ENCODE data around the gene TMEM31. TPM values are rescaled to one million over a fixed set of nuclear protein-coding genes. Genes with fewer than 3 reads are reported as not detected.

TMEM31 gene
- total RNA-seq, 8 experiments from 2014 or later = 0.33 to 0.58 (median 0.44) TPM; not detected in 4

DNA sequence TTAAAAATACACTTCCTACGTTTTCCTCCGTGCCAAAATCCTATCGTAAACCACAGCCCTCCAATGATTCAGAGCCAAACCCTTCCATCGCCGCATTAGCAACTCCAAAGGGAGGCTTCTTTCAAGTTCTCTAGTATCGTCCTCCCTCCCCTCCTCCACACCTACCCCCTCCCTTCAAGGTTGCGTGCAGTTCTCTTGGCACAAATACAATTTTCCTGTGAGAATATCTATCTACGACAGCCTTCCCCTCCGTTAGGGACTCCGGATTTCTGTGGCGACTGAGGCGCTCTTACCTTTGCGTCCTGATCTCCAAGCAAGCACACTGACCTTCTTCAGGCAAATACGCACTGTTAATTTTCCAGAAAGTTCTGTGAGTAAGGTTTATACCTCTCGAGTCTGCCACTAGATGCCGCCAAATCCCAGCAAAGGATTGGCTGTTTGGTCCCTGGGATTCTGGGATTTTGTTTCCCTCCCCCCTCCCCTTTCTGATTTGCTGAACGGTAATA is 23.0 kb upstream of the TMEM31 start:
- H3K4me3 ChIP-seq = peak overlapping the region; percentile 55 to 82 (median 64)
- ATAC-seq (replicated peaks in 6 of 8) = peak; percentile 1 to 16 (median 6)
- peaks cover 0 to 12% of the 10 kb centered on the region in 2 donors for H3K4me1 ChIP-seq (replicated peaks in 1 of 2)
- WGBS, 10 experiments = 0 to 12% (median 0%) methylated on average over 1 to 15 of the region's 17 CpGs; no CpG with 5 or more reads in 3 of the 10 experiments
- H3K27ac ChIP-seq = peak overlapping the region; percentile 99 to 100
- in situ Hi-C loops (cut with MboI; ENCODE audit: low pct_unique_long_range_greater_than_20kb in 2 of 9, low sequenced_read_pairs in 9 of 9, unreplicated experiment in 9 of 9) = no loop called here

DNA sequence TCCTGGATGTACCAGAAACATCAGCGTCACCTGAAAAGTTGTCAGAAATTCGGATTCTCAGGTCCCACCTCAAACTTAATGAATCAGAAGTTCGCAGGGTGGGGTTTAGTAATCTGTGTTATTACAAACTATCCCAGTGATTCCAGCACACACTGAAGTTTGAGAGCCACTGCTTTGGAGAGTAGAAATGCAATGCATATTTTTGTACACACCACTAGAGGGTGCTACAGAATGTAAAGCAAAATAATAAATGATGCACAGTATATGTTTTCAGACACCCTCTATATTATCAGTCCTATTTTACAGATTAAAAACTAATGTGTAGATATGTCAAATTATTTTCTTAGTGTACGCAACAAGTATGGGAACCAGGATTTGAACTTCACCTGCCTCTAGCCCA is 21.8 kb upstream of the TMEM31 start:
- in situ Hi-C loops (cut with MboI; ENCODE audit: low pct_unique_long_range_greater_than_20kb in 2 of 9, low sequenced_read_pairs in 9 of 9, unreplicated experiment in 9 of 9) = no loop called here
- 0 to 100% (median 89%) methylated on average over 1 to 3 of the region's 4 CpGs; no CpG with 5 or more reads in 5 of the 10 experiments for WGBS, 10 experiments
- Histone ChIP-seq H3K27ac (no peak overlapping the region), H3K4me1 (replicated peaks in 1 of 2) (peaks cover 3 to 12% of the 10 kb centered on the region in 2 donors), H3K4me3 (peak overlapping the region in 3 of 5 donors; percentile 55 to 75 (median 64))
- no peak for ATAC-seq (replicated peaks in 6 of 8)

DNA sequence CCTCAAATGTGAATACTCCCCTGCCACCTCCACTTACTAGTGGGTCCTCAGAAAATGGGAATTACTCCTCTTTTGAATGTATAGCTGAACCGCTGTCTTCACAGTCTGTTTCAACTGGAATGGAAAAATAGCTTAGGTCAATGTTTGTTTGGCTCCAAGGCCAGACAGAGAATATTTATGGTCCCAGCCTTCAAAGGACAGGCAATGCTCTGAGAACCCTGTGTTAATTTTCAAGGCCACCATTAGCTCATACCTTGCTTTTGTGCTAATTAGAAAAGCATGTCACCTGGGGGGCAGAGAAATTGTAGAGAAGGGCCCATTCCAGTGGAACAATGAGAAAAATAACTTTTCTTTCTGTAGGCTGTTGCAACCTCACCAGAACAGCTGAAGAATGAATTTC is 19.6 kb upstream of the TMEM31 start:
- no peak overlapping the region for H3K27ac ChIP-seq
- no peak for ATAC-seq (replicated peaks in 6 of 8)
- H3K4me3 ChIP-seq = no peak overlapping the region
- in situ Hi-C loops (cut with MboI; ENCODE audit: low pct_unique_long_range_greater_than_20kb in 2 of 9, low sequenced_read_pairs in 9 of 9, unreplicated experiment in 9 of 9) = no loop called here
- 50 to 80% (median 75%) methylated on average over 1 of the region's 1 CpG; no CpG with 5 or more reads in 7 of the 10 experiments for WGBS, 10 experiments
- H3K4me1 ChIP-seq (replicated peaks in 1 of 2) = peaks cover 3 to 5% of the 10 kb centered on the region in 2 donors

DNA sequence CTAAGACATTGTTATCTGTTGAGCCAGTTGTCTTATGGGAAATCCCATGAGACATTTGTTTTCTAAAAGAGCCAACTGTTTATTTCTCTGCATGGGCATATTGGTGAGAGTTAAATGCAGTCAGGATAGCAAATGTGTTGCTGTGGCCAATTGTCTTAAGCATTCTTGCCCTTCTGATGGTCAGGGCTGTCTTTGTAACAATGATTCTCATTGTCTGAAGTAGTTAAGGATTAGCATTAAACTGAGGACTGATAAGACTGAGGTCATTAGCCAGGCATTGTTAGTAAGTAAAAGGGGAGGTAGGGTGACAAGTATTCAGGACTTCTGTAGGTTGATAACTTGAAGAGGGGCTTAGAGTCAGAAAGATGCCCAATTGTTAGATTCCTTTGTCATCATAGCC is 13.0 kb upstream of the TMEM31 start:
- Histone ChIP-seq H3K4me1 (replicated peaks in 1 of 2) (peaks cover 0 to 5% of the 10 kb centered on the region in 2 donors), H3K4me3 (no peak overlapping the region), H3K27ac (no peak overlapping the region)
- in situ Hi-C loops (cut with MboI; ENCODE audit: low pct_unique_long_range_greater_than_20kb in 2 of 9, low sequenced_read_pairs in 9 of 9, unreplicated experiment in 9 of 9) = no loop called here
- no peak for ATAC-seq (replicated peaks in 6 of 8)

DNA sequence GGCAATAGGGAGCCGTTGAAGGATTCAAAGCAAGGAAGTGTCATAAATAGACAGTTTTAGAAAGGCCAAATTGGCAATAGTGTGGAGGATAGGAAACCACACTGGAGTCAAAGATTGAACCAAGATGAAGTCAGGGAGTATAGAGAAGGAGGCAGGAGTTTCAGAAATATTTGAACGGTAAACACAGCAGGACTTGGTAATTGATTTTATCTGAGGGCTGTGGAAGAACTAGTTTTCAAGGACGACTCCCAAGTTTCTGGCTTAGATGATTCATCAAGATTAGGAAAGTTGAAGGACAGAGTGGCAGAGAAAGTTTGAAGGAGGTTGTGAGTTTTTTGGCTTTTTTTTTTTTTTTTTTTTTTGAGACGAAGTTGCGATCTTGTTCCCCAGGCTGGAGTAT is 11.5 kb upstream of the TMEM31 start:
- Histone ChIP-seq H3K4me1 (replicated peaks in 1 of 2) (no peaks in the 10 kb centered on the region), H3K27ac (no peak overlapping the region), H3K4me3 (no peak overlapping the region)
- no peak for ATAC-seq (replicated peaks in 6 of 8)
- WGBS, 10 experiments = 40 to 100% (median 79%) methylated on average over 1 to 4 of the region's 5 CpGs; no CpG with 5 or more reads in 5 of the 10 experiments
- in situ Hi-C loops (cut with MboI; ENCODE audit: low pct_unique_long_range_greater_than_20kb in 2 of 9, low sequenced_read_pairs in 9 of 9, unreplicated experiment in 9 of 9) = no loop called here

DNA sequence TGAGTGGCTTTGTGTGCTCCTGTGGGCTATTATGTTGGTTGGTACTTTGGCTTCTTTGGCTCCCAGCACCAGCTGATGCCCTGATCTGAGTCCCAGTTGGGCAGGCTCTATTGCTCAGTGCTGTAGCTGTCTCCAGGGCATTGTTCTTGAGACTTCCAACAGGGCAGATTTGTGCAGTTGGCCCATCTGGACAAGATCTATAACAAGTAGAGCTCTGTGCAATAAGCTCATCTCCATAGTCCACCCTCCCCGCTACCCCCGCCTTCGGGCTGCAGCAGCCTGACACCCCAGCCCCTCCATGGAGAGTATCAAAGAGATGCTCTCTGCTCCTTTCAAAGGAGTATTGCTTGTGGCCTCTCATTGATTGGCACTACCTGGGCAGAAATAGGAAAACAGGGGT is 5.8 kb upstream of the TMEM31 start:
- H3K4me3 ChIP-seq = no peak overlapping the region

DNA sequence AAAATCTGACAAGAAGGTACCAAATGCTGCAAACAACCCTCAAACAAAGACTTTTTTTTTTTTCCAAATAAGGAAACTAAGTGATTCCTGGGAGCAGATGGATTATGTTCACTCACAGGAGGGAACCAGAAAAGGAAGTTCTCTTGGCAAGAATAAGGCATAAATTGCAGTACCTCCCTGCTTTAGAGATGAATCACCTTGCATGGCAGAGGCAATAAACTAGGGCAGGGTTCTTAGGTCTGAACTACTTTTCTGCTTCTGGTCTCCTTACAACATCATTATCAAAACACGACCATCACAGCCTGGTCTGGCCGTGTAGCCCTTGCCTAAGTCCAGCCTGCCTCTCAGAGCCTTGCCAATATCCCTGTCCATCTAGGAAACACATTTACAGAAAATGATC is 6.3 kb downstream of the TMEM31 start:
- in situ Hi-C loops (cut with MboI; ENCODE audit: low pct_unique_long_range_greater_than_20kb in 2 of 9, low sequenced_read_pairs in 9 of 9, unreplicated experiment in 9 of 9) = loop anchor here in 2 of 9 experiments (10.0 kb wide), 1 partner anchor 58 kb away; the partner anchor contains the start of gene PLP1 (in 2 of the 2)
- ATAC-seq (replicated peaks in 6 of 8) = peak in 2 of 8 experiments; percentile 83 to 98
- Histone ChIP-seq H3K27ac (no peak overlapping the region), H3K4me3 (no peak overlapping the region), H3K4me1 (replicated peaks in 1 of 2) (no peaks in the 10 kb centered on the region)
- 54% methylated on average over 2 of the region's 2 CpGs; no CpG with 5 or more reads in 9 of the 10 experiments for WGBS, 10 experiments

More for the DNA sequence above, 5.8 kb upstream of the TMEM31 start:
- Histone ChIP-seq H3K27ac (no peak overlapping the region), H3K4me1 (replicated peaks in 1 of 2) (no peaks in the 10 kb centered on the region)
- ATAC-seq (replicated peaks in 6 of 8) = no peak
- WGBS, 10 experiments = no CpG with 5 or more reads among the region's 3 CpGs
- in situ Hi-C loops (cut with MboI; ENCODE audit: low pct_unique_long_range_greater_than_20kb in 2 of 9, low sequenced_read_pairs in 9 of 9, unreplicated experiment in 9 of 9) = no loop called here

DNA sequence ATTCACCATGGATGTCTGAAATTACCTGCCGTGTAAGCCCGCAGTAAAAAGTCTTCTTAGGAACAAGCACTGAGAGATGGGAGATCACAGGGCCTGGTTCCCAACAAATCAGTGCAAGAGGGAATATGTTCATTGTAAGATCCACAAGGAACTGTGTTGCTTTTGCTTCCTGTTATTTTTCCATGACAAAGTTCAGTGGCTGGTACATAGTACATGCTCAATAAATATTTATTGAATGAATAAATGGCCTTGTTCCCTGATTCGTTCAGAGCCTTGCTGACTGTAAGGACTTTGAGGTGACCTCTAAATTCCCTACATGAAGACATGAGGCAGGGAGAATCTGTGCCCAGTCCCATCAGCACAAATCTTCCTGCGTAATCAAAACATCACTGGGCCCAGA is 7.4 kb downstream of the TMEM31 start:
- no peak for ATAC-seq (replicated peaks in 6 of 8)
- in situ Hi-C loops (cut with MboI; ENCODE audit: low pct_unique_long_range_greater_than_20kb in 2 of 9, low sequenced_read_pairs in 9 of 9, unreplicated experiment in 9 of 9) = loop anchor here in 2 of 9 experiments (10.0 kb wide), 1 partner anchor 57 kb away; the partner anchor contains the start of gene PLP1 (in 2 of the 2)
- 0 to 100% (median 100%) methylated on average over 1 to 4 of the region's 4 CpGs; no CpG with 5 or more reads in 4 of the 10 experiments for WGBS, 10 experiments
- Histone ChIP-seq H3K4me3 (no peak overlapping the region), H3K27ac (no peak overlapping the region), H3K4me1 (replicated peaks in 1 of 2) (no peaks in the 10 kb centered on the region)

DNA sequence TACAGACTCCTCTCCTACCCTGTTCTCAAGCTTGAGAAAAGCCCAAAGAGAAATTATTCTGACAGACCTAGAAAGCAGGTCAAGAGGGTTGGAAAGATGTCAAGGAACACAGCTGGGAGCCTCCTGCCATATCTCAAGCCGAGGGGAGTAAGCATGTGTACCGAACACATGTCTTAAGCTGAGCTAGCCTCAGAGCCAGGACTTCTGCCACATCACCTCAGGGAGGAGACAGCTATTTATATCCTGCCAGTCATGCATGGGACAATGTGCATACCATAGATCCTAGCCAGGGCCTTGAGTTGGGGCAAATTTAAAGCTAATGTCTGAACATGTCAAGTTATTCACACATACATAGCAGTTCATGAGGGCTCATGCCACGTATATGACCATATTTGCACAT is 11.8 kb downstream of the TMEM31 start:
- peak in 3 of 8 experiments; percentile 34 to 98 (median 95) for ATAC-seq (replicated peaks in 6 of 8)
- Histone ChIP-seq H3K4me3 (no peak overlapping the region), H3K27ac (no peak overlapping the region), H3K4me1 (replicated peaks in 1 of 2) (no peaks in the 10 kb centered on the region)
- in situ Hi-C loops (cut with MboI; ENCODE audit: low pct_unique_long_range_greater_than_20kb in 2 of 9, low sequenced_read_pairs in 9 of 9, unreplicated experiment in 9 of 9) = no loop called here
- WGBS, 10 experiments = 24 to 82% methylated on average over 3 of the region's 3 CpGs; no CpG with 5 or more reads in 8 of the 10 experiments

DNA sequence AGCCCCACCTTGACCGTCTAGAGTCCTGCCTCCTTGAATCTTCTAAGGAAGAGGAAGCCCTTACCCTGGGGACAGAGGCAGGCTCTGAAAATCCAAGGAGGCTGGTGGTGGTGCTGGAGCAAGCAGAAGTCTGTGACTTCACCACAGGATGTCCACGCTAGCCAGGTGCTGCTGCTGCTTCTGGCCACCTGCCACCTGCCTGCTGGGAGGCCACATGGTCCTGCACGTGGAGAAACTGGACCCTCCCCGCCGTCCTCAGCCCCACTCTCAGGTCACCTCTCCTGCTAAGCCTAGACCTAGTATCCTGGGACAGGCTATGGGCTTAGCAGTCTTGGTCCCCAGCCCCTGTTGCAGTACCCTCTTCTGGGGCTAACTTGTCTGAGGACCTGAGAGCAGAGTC is 15.8 kb downstream of the TMEM31 start:
- in situ Hi-C loops (cut with MboI; ENCODE audit: low pct_unique_long_range_greater_than_20kb in 2 of 9, low sequenced_read_pairs in 9 of 9, unreplicated experiment in 9 of 9) = no loop called here
- no peak for ATAC-seq (replicated peaks in 6 of 8)
- Histone ChIP-seq H3K27ac (no peak overlapping the region), H3K4me1 (replicated peaks in 1 of 2) (peaks cover 8 to 16% of the 10 kb centered on the region in 2 donors), H3K4me3 (no peak overlapping the region)
- 50 to 100% methylated on average over 1 of the region's 5 CpGs; no CpG with 5 or more reads in 8 of the 10 experiments for WGBS, 10 experiments

DNA sequence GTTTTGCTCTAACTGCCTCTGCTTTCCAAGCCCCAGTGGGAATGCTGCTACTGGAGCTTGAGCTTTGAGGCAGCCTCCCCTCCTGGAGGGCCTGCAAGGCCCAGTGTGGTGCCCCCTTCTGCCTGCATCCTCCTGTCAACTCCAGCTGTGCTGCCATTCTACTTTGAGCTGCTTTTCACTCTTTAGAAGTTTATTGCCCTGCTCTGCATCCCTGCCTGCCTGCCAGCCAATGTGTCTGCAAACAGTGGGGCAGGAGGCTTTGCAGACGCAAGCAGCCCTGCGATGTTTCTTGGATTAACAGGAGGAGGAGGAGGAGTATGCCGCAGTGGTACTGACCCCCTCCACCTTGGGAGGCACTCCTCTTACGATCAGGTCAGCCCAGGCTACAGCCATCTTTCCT is 16.4 kb downstream of the TMEM31 start:
- no peak overlapping the region for H3K27ac ChIP-seq
- no peak for ATAC-seq (replicated peaks in 6 of 8)
- in situ Hi-C loops (cut with MboI; ENCODE audit: low pct_unique_long_range_greater_than_20kb in 2 of 9, low sequenced_read_pairs in 9 of 9, unreplicated experiment in 9 of 9) = no loop called here
- WGBS, 10 experiments = 90% methylated on average over 2 of the region's 4 CpGs; no CpG with 5 or more reads in 9 of the 10 experiments
- H3K4me3 ChIP-seq = no peak overlapping the region
- H3K4me1 ChIP-seq (replicated peaks in 1 of 2) = peaks cover 8 to 17% of the 10 kb centered on the region in 2 donors

DNA sequence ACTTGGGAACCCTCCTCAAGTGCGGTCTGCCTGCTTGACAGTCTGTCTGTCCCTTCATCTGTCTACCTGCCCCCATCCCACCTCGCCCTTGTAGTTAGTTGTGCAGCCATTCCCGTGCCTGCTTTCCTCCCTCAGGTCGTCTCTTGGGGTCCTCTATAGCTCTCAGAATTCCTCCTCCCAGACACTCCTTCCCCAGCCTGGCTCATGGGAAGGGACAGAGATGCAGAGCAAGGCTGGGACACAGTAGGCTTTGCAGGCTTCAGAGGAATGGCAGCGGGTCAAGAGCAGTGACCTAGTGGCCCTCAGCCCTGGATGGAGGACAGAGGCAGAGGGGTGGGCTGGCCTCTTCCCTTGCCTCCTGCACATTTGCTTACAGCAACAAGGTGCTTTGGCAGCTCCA is 18.3 kb downstream of the TMEM31 start:
- in situ Hi-C loops (cut with MboI; ENCODE audit: low pct_unique_long_range_greater_than_20kb in 2 of 9, low sequenced_read_pairs in 9 of 9, unreplicated experiment in 9 of 9) = no loop called here
- H3K4me1 ChIP-seq (replicated peaks in 1 of 2) = peaks cover 8 to 17% of the 10 kb centered on the region in 2 donors
- 49 to 60% methylated on average over 1 to 2 of the region's 5 CpGs; no CpG with 5 or more reads in 8 of the 10 experiments for WGBS, 10 experiments

DNA sequence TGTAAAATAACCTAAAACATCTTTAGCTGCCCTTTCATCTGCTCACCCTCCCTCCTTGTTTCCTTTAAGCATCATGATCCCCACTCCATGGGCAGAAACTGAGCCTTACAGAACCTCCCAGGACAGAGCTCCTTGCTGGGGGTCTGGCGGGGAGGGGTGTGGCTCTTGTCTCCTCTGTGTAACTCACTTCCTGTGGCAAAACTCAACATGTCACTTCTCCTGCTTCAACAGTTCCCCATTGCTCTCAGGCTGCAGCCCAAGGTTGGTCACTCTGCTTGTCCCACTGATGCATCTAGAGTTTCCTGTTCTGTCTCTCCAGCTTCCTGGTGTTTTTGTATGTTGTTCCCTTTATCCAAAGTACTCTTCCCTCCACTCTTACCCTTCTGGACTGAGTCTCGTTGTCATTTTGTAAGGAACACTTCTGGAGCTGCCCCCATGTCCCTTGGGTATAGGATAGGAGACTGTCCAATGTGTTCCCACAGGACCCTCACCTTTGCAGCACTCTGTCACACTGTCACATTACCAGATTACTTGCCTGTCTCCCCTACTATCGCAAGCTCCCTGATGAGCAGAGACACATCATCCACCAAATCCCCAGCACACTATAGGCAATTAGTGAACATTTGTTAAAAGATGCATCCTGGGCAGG is 19.6 kb downstream of the TMEM31 start:
- Histone ChIP-seq H3K27ac (peak overlapping the region; percentile 61 to 82), H3K4me3 (no peak overlapping the region), H3K4me1 (replicated peaks in 1 of 2) (peaks cover 8 to 17% of the 10 kb centered on the region in 2 donors)
- no CpG with 5 or more reads among the region's 3 CpGs for WGBS, 10 experiments
- in situ Hi-C loops (cut with MboI; ENCODE audit: low pct_unique_long_range_greater_than_20kb in 2 of 9, low sequenced_read_pairs in 9 of 9, unreplicated experiment in 9 of 9) = no loop called here
- peak in 1 of 8 experiments; percentile 70 for ATAC-seq (replicated peaks in 6 of 8)

More for the DNA sequence above, 18.3 kb downstream of the TMEM31 start:
- H3K27ac ChIP-seq = no peak overlapping the region
- no peak for ATAC-seq (replicated peaks in 6 of 8)
- no peak overlapping the region for H3K4me3 ChIP-seq
